Measurements from ENCODE around the gene CD22.

Gene CD22

DNA sequence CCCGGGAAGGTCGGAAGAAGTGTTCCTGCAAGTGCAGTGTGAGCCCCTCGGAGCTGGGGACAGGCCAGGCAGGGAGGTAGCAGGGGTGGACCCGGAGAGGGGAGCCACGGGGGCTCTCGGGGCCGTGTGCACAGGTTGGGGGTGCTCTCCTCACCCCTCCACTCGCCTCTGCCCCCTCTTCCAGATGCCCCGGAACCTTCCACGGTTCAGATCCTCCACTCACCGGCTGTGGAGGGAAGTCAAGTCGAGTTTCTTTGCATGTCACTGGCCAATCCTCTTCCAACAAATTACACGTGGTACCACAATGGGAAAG is 9.0 kb downstream of the CD22 start:
- Histone ChIP-seq H2BK12ac (ENCODE audit: low read length) (no peak overlapping the region), H2AK5ac (ENCODE audit: low read length) (no peak overlapping the region), H4K91ac (ENCODE audit: low read depth, low read length) (no peak overlapping the region), H3K14ac (ENCODE audit: low read length) (no peak overlapping the region), H3K23ac (ENCODE audit: low read length) (no peak overlapping the region), H2BK120ac (ENCODE audit: insufficient read depth, low read length, poor library complexity) (no peak overlapping the region), H3K4me1 (ENCODE audit: control insufficient read depth in 1 of 2, insufficient read depth in 2 of 2, low read length in 2 of 2) (no peaks in the 10 kb centered on the region), H3K18ac (ENCODE audit: low read length) (no peak overlapping the region), H4K8ac (ENCODE audit: low read depth, low read length) (no peak overlapping the region), H2AFZ (ENCODE audit: insufficient read depth, low read length, poor library complexity) (no peak overlapping the region), H3K4ac (ENCODE audit: low read depth, low read length) (no peak overlapping the region), H4K12ac (ENCODE audit: low read depth, low read length) (no peak overlapping the region), H3K9ac (ENCODE audit: low read length) (no peak overlapping the region), H3K4me2 (ENCODE audit: low read length) (no peak overlapping the region), H3K27ac (ENCODE audit: low read depth, low read length) (no peak overlapping the region), H3K36me3 (ENCODE audit: control insufficient read depth in 1 of 2, insufficient read depth in 2 of 2, low read length in 2 of 2) (no peaks in the 10 kb centered on the region), H3K27me3 (ENCODE audit: insufficient read depth, low read length) (no peaks in the 10 kb centered on the region), H3K79me2 (ENCODE audit: control insufficient read depth, insufficient read depth, low read length, poor library complexity) (no peaks in the 10 kb centered on the region), H3K4me3 (ENCODE audit: low read depth, low read length) (no peak overlapping the region), H3K79me1 (ENCODE audit: low read length) (no peaks in the 10 kb centered on the region), H2BK5ac (ENCODE audit: low read depth, low read length, poor library complexity) (no peak overlapping the region), H3K9me3 (ENCODE audit: insufficient read depth, low read depth, low read length) (peaks cover 6% of the 10 kb centered on the region)
- no peak for DNase-seq
- no CpG with 5 or more reads among the region's 13 CpGs for WGBS (ENCODE audit: extremely low coverage, insufficient coverage, insufficient read length)

DNA sequence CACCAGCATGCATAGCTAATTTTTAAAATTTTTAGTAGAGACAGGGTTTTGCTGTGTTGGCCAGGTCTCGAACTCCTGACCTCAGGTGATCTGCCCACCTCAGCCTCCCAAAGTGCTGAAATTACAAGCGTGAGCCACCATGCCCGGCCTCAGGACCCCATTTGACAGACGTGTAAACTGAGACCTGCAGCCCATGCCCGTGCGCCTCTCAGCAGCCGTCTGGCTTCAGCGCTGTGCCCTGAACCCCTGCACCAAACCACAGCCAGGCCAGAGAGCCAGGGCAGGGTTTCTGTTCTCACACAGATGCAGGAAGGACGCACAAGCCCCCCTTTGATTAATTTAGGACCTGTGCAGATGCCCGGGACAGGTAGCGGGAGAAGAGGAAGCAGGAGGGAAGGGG is 11.4 kb downstream of the CD22 start:
- no peak overlapping the region for H2AK5ac ChIP-seq (ENCODE audit: low read length)
- no peaks in the 10 kb centered on the region for H3K4me1 ChIP-seq (ENCODE audit: control insufficient read depth in 1 of 2, insufficient read depth in 2 of 2, low read length in 2 of 2)
- H3K23ac ChIP-seq (ENCODE audit: low read length): no peak overlapping the region
- no peak overlapping the region for H4K8ac ChIP-seq (ENCODE audit: low read depth, low read length)
- no peaks in the 10 kb centered on the region for H3K79me1 ChIP-seq (ENCODE audit: low read length)
- no peak overlapping the region for H3K14ac ChIP-seq (ENCODE audit: low read length)
- no peak overlapping the region for H3K27ac ChIP-seq (ENCODE audit: low read depth, low read length)
- H3K9ac ChIP-seq (ENCODE audit: low read length): no peak overlapping the region
- H3K18ac ChIP-seq (ENCODE audit: low read length): no peak overlapping the region
- no peak overlapping the region for H3K4me2 ChIP-seq (ENCODE audit: low read length)
- no peak overlapping the region for H3K4ac ChIP-seq (ENCODE audit: low read depth, low read length)
- no peak overlapping the region for H2AFZ ChIP-seq (ENCODE audit: insufficient read depth, low read length, poor library complexity)
- no peak overlapping the region for H2BK5ac ChIP-seq (ENCODE audit: low read depth, low read length, poor library complexity)
- DNase-seq: no peak
- no peak overlapping the region for H4K12ac ChIP-seq (ENCODE audit: low read depth, low read length)
- no peak overlapping the region for H3K4me3 ChIP-seq (ENCODE audit: low read depth, low read length)
- no CpG with 5 or more reads among the region's 11 CpGs for WGBS (ENCODE audit: extremely low coverage, insufficient coverage, insufficient read length)
- no peak overlapping the region for H2BK120ac ChIP-seq (ENCODE audit: insufficient read depth, low read length, poor library complexity)
- H3K9me3 ChIP-seq (ENCODE audit: insufficient read depth, low read depth, low read length): peaks cover 4% of the 10 kb centered on the region
- no peaks in the 10 kb centered on the region for H3K27me3 ChIP-seq (ENCODE audit: insufficient read depth, low read length)
- H3K36me3 ChIP-seq (ENCODE audit: control insufficient read depth in 1 of 2, insufficient read depth in 2 of 2, low read length in 2 of 2): no peaks in the 10 kb centered on the region
- H3K79me2 ChIP-seq (ENCODE audit: control insufficient read depth, insufficient read depth, low read length, poor library complexity): no peaks in the 10 kb centered on the region
- no peak overlapping the region for H2BK12ac ChIP-seq (ENCODE audit: low read length)
- no peak overlapping the region for H4K91ac ChIP-seq (ENCODE audit: low read depth, low read length)

DNA sequence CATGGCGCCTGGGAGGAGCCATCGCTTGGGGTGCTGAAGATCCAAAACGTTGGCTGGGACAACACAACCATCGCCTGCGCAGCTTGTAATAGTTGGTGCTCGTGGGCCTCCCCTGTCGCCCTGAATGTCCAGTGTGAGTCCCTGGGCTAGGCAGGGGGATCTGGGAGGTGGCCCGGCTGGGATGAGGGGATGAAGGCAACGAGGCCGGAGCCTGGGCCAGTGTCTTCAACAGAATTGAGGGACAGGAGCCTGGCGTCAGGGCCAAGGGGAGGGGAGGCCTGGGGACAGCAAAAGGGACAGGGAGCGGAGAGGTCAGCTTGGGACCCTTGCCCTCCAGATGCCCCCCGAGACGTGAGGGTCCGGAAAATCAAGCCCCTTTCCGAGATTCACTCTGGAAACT is 12.0 kb downstream of the CD22 start:
- no peak overlapping the region for H3K9ac ChIP-seq (ENCODE audit: low read length)
- no peak overlapping the region for H4K91ac ChIP-seq (ENCODE audit: low read depth, low read length)
- H2BK12ac ChIP-seq (ENCODE audit: low read length): no peak overlapping the region
- H3K27me3 ChIP-seq (ENCODE audit: insufficient read depth, low read length): no peaks in the 10 kb centered on the region
- no peak overlapping the region for H3K23ac ChIP-seq (ENCODE audit: low read length)
- no peak overlapping the region for H2BK120ac ChIP-seq (ENCODE audit: insufficient read depth, low read length, poor library complexity)
- H2AFZ ChIP-seq (ENCODE audit: insufficient read depth, low read length, poor library complexity): no peak overlapping the region
- no peak overlapping the region for H3K4ac ChIP-seq (ENCODE audit: low read depth, low read length)
- no peak for DNase-seq
- peaks cover 4% of the 10 kb centered on the region for H3K9me3 ChIP-seq (ENCODE audit: insufficient read depth, low read depth, low read length)
- no peak overlapping the region for H4K12ac ChIP-seq (ENCODE audit: low read depth, low read length)
- H3K36me3 ChIP-seq (ENCODE audit: control insufficient read depth in 1 of 2, insufficient read depth in 2 of 2, low read length in 2 of 2): no peaks in the 10 kb centered on the region
- no CpG with 5 or more reads among the region's 16 CpGs for WGBS (ENCODE audit: extremely low coverage, insufficient coverage, insufficient read length)
- no peak overlapping the region for H3K4me3 ChIP-seq (ENCODE audit: low read depth, low read length)
- H2AK5ac ChIP-seq (ENCODE audit: low read length): no peak overlapping the region
- no peak overlapping the region for H2BK5ac ChIP-seq (ENCODE audit: low read depth, low read length, poor library complexity)
- no peaks in the 10 kb centered on the region for H3K4me1 ChIP-seq (ENCODE audit: control insufficient read depth in 1 of 2, insufficient read depth in 2 of 2, low read length in 2 of 2)
- no peak overlapping the region for H4K8ac ChIP-seq (ENCODE audit: low read depth, low read length)
- no peaks in the 10 kb centered on the region for H3K79me1 ChIP-seq (ENCODE audit: low read length)
- H3K27ac ChIP-seq (ENCODE audit: low read depth, low read length): no peak overlapping the region
- no peak overlapping the region for H3K14ac ChIP-seq (ENCODE audit: low read length)
- no peaks in the 10 kb centered on the region for H3K79me2 ChIP-seq (ENCODE audit: control insufficient read depth, insufficient read depth, low read length, poor library complexity)
- no peak overlapping the region for H3K4me2 ChIP-seq (ENCODE audit: low read length)
- no peak overlapping the region for H3K18ac ChIP-seq (ENCODE audit: low read length)

DNA sequence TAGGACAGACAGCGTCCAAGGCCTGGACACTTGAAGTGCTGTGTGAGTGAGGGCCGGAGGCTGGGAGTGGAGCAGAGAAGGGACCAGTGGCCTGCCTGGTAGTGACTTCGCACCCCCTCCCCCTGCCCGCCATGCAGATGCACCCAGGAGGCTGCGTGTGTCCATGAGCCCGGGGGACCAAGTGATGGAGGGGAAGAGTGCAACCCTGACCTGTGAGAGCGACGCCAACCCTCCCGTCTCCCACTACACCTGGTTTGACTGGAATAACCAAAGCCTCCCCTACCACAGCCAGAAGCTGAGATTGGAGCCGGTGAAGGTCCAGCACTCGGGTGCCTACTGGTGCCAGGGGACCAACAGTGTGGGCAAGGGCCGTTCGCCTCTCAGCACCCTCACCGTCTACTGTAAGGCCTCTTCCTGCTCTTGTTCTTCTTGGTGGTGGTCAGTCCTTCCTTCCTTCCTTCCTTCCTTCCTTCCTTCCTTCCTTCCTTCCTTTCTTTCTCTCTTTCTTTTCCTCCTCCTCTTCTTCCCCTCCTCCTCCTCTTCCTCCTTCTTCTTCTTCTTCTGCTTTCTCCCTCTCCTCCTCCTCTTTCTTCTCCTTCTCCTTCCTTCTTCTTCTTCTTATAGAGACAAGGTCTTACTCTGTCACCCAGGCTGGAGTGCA is 12.7 kb downstream of the CD22 start:
- Histone ChIP-seq H3K27me3 (ENCODE audit: insufficient read depth, low read length) (no peaks in the 10 kb centered on the region), H3K79me1 (ENCODE audit: low read length) (no peaks in the 10 kb centered on the region), H4K8ac (ENCODE audit: low read depth, low read length) (no peak overlapping the region), H2BK12ac (ENCODE audit: low read length) (no peak overlapping the region), H4K12ac (ENCODE audit: low read depth, low read length) (no peak overlapping the region), H3K27ac (ENCODE audit: low read depth, low read length) (no peak overlapping the region), H4K91ac (ENCODE audit: low read depth, low read length) (no peak overlapping the region), H3K4me3 (ENCODE audit: low read depth, low read length) (no peak overlapping the region), H3K79me2 (ENCODE audit: control insufficient read depth, insufficient read depth, low read length, poor library complexity) (no peaks in the 10 kb centered on the region), H3K4ac (ENCODE audit: low read depth, low read length) (no peak overlapping the region), H3K4me2 (ENCODE audit: low read length) (no peak overlapping the region), H2BK5ac (ENCODE audit: low read depth, low read length, poor library complexity) (no peak overlapping the region), H2BK120ac (ENCODE audit: insufficient read depth, low read length, poor library complexity) (no peak overlapping the region), H3K23ac (ENCODE audit: low read length) (no peak overlapping the region), H3K9me3 (ENCODE audit: insufficient read depth, low read depth, low read length) (peaks cover 2% of the 10 kb centered on the region), H3K18ac (ENCODE audit: low read length) (no peak overlapping the region), H3K4me1 (ENCODE audit: control insufficient read depth in 1 of 2, insufficient read depth in 2 of 2, low read length in 2 of 2) (no peaks in the 10 kb centered on the region), H3K36me3 (ENCODE audit: control insufficient read depth in 1 of 2, insufficient read depth in 2 of 2, low read length in 2 of 2) (no peaks in the 10 kb centered on the region), H2AK5ac (ENCODE audit: low read length) (no peak overlapping the region), H2AFZ (ENCODE audit: insufficient read depth, low read length, poor library complexity) (no peak overlapping the region), H3K9ac (ENCODE audit: low read length) (no peak overlapping the region), H3K14ac (ENCODE audit: low read length) (no peak overlapping the region)
- WGBS (ENCODE audit: extremely low coverage, insufficient coverage, insufficient read length): no CpG with 5 or more reads among the region's 14 CpGs
- DNase-seq: no peak
